DOHH2 (cell line): ENCODE measurements around the gene PARM1.
A peak's percentile ranks its signal among the peaks of the same experiment; 100 is the strongest.

Experiments
- H3F3A ChIP-seq: fragments of 200-600 bp; sonication (generic), shearing (Covaris generic); 2 replicates; pipeline ENCODE4 v1.6.0; 2016; ENCODE audit warnings: antibody characterized with exemption, mild to moderate bottlenecking; ENCODE audit not compliant: control insufficient read depth, insufficient read depth
- H3K27ac ChIP-seq: fragments of 200-600 bp; sonication (generic); 2 replicates; pipeline ENCODE4 v1.5.1; 2014; ENCODE audit warnings: low read depth, mild to moderate bottlenecking, low read length, moderate library complexity
- H3K27me3 ChIP-seq: fragments of 200-600 bp; sonication (generic); 2 replicates; pipeline ENCODE4 v1.6.1; 2014; ENCODE audit warnings: mild to moderate bottlenecking, low read length, mixed read lengths; ENCODE audit not compliant: control insufficient read depth
- H3K36me3 ChIP-seq: fragments of 200-600 bp; sonication (generic); 2 replicates; pipeline ENCODE4 v1.6.1; 2014; ENCODE audit warnings: mild to moderate bottlenecking, low read length, moderate library complexity, mixed read lengths; ENCODE audit not compliant: control insufficient read depth
- H3K4me1 ChIP-seq: fragments of 200-600 bp; sonication (generic); 2 replicates; pipeline ENCODE4 v1.6.1; 2014; ENCODE audit warnings: mild to moderate bottlenecking, low read length, mixed read lengths; ENCODE audit not compliant: control insufficient read depth
- H3K4me2 ChIP-seq: fragments of 200-600 bp; sonication (generic); 2 replicates; pipeline ENCODE4 v1.6.0; 2014; ENCODE audit warnings: mild to moderate bottlenecking, low read length, moderate library complexity
- H3K4me3 ChIP-seq: fragments of 200-600 bp; sonication (generic); 2 replicates; pipeline ENCODE4 v1.5.1; 2014; ENCODE audit warnings: mild to moderate bottlenecking, low read length, mixed read lengths
- H3K79me2 ChIP-seq: fragments of 200-600 bp; sonication (generic); 2 replicates; pipeline ENCODE4 v1.6.1; 2014; ENCODE audit warnings: mild to moderate bottlenecking, low read length, mixed read lengths; ENCODE audit not compliant: control insufficient read depth
- H3K9me2 ChIP-seq: fragments of 200-600 bp; sonication (generic); replicated peaks from 2 replicates; pipeline ENCODE4 v1.6.1; 2014; ENCODE audit warnings: mild to moderate bottlenecking, low read length, mixed read lengths; ENCODE audit not compliant: control insufficient read depth
- H3K9me3 ChIP-seq: fragments of 200-600 bp; sonication (generic); 2 replicates; pipeline ENCODE4 v1.6.1; 2014; ENCODE audit warnings: antibody characterized with exemption, low read length, mixed read lengths; ENCODE audit not compliant: control insufficient read depth, insufficient read depth
- H4K20me1 ChIP-seq: fragments of 200-600 bp; sonication (generic); 2 replicates; pipeline ENCODE4 v1.6.0; 2014; ENCODE audit warnings: low read depth, mild to moderate bottlenecking, antibody characterized with exemption, low read length, moderate library complexity; ENCODE audit not compliant: control insufficient read depth, insufficient read depth
- EZH2phosphoT487 ChIP-seq: fragments of 200-600 bp; sonication (generic); IDR thresholded peaks from 2 replicates; pipeline ENCODE4 v1.6.1; 2017; ENCODE audit warnings: borderline replicate concordance, mild to moderate bottlenecking, antibody characterized with exemption, low read length, moderate library complexity, mixed read lengths
- TF ChIP-seq, protein P1 (sequence below): fragments of 200-600 bp; sonication (generic); IDR thresholded peaks from one replicate; pipeline ENCODE4 v1.5.1; 2014; ENCODE audit warnings: antibody characterized with exemption, mild to moderate bottlenecking, low read depth, low read length; ENCODE audit not compliant: poor library complexity, severe bottlenecking

PARM1 gene

DNA sequence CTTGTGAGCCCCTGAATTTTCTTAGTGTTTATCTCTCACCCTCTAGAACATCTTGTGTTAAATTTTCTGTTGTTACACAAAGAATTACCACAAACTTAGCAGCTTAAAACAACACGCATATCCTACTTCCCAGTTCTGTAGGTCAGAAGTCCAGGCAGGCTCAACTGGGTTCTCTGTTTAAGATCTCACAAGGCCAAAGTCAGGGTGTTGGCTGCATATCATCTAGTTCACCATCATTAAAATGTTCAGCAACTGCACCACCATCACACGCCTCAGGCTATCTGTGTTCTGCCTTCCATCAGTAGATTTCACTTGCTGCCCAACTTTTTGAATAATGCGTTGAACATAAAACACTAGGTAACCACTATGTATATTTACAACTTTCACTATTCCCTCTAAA is 130.5 kb downstream of the PARM1 start:
- H3K79me2 ChIP-seq: no peaks in the 10 kb centered on the region
- no peak for TF ChIP-seq EZH2phosphoT487
- TF ChIP-seq, protein P1, sequence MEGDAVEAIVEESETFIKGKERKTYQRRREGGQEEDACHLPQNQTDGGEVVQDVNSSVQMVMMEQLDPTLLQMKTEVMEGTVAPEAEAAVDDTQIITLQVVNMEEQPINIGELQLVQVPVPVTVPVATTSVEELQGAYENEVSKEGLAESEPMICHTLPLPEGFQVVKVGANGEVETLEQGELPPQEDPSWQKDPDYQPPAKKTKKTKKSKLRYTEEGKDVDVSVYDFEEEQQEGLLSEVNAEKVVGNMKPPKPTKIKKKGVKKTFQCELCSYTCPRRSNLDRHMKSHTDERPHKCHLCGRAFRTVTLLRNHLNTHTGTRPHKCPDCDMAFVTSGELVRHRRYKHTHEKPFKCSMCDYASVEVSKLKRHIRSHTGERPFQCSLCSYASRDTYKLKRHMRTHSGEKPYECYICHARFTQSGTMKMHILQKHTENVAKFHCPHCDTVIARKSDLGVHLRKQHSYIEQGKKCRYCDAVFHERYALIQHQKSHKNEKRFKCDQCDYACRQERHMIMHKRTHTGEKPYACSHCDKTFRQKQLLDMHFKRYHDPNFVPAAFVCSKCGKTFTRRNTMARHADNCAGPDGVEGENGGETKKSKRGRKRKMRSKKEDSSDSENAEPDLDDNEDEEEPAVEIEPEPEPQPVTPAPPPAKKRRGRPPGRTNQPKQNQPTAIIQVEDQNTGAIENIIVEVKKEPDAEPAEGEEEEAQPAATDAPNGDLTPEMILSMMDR: no peak
- no peak overlapping the region for H3K27ac ChIP-seq
- no peaks in the 10 kb centered on the region for H3K36me3 ChIP-seq
- H4K20me1 ChIP-seq: no peaks in the 10 kb centered on the region
- no peaks in the 10 kb centered on the region for H3K9me2 ChIP-seq
- no peaks in the 10 kb centered on the region for H3F3A ChIP-seq
- no peaks in the 10 kb centered on the region for H3K27me3 ChIP-seq
- no peaks in the 10 kb centered on the region for H3K9me3 ChIP-seq
- H3K4me2 ChIP-seq: no peak overlapping the region
- H3K4me1 ChIP-seq: no peaks in the 10 kb centered on the region
- no peak overlapping the region for H3K4me3 ChIP-seq

DNA sequence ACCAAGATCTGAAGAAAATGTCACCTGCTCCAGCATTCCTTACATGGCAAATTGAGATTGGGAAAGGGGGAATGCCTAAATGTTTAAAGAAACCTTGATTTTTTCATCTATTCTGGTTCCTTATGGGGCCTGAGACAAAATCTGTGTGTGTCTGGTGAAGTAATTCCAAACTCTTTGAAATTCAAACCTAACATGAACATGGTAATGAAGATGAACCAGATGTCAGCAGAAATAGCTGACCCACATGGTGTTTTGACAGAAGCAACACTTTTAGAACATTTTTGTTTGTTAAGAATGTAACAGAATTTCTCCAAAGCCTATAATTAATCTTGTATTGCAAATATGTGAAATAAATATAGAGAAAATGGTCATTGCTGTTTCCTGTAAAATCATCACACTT is 133.0 kb downstream of the PARM1 start:
- H3K79me2 ChIP-seq: no peaks in the 10 kb centered on the region
- no peak overlapping the region for H3K4me3 ChIP-seq
- no peaks in the 10 kb centered on the region for H3K36me3 ChIP-seq
- TF ChIP-seq, protein P1: no peak
- TF ChIP-seq EZH2phosphoT487: no peak
- no peaks in the 10 kb centered on the region for H3K9me3 ChIP-seq
- no peak overlapping the region for H3K27ac ChIP-seq
- no peak overlapping the region for H3K4me2 ChIP-seq
- no peaks in the 10 kb centered on the region; the same call in 1 of the 2 replicates for H3K27me3 ChIP-seq
- no peaks in the 10 kb centered on the region for H4K20me1 ChIP-seq
- H3K4me1 ChIP-seq: peaks cover 8% of the 10 kb centered on the region
- no peaks in the 10 kb centered on the region for H3K9me2 ChIP-seq
- no peaks in the 10 kb centered on the region for H3F3A ChIP-seq

DNA sequence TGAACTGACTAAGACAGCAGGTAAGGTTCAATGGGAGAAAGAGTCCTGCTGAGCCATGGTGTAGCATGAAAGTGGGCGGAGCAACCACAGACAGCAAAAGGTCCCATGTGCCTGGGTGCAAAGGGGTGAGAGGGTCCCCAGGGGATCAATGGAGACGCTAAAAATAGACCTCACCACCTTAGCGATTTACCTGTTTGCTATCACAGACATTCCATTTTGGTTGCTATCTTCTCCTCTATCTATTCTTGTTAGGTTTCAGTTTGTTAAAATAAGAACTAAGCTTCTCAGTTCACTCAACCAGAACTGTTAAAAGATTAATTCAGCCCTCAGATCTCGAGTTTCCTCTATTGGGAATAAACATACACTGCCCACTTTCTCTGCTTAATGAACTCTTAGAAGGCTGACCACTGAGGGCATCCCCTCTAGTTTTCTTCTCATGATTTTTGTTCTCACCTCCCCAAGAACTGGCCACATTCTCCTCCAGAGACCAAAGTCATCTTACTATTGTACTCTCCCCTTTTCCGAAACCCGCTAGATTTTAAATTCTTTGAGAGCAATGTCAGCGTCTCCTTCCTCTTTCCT is 136.7 kb downstream of the PARM1 start:
- H4K20me1 ChIP-seq: no peaks in the 10 kb centered on the region
- peaks cover 8% of the 10 kb centered on the region for H3K4me1 ChIP-seq
- no peaks in the 10 kb centered on the region for H3K79me2 ChIP-seq
- H3K9me3 ChIP-seq: no peaks in the 10 kb centered on the region
- H3K27me3 ChIP-seq: no peaks in the 10 kb centered on the region; the same call in 1 of the 2 replicates
- H3K4me2 ChIP-seq: peak overlapping the region; percentile 33; the same call in 1 of the 2 replicates
- no peaks in the 10 kb centered on the region for H3F3A ChIP-seq
- H3K4me3 ChIP-seq: no peak overlapping the region
- no peak for TF ChIP-seq EZH2phosphoT487
- TF ChIP-seq, protein P1: no peak
- no peaks in the 10 kb centered on the region for H3K36me3 ChIP-seq
- H3K9me2 ChIP-seq: no peaks in the 10 kb centered on the region
- no peak overlapping the region for H3K27ac ChIP-seq

DNA sequence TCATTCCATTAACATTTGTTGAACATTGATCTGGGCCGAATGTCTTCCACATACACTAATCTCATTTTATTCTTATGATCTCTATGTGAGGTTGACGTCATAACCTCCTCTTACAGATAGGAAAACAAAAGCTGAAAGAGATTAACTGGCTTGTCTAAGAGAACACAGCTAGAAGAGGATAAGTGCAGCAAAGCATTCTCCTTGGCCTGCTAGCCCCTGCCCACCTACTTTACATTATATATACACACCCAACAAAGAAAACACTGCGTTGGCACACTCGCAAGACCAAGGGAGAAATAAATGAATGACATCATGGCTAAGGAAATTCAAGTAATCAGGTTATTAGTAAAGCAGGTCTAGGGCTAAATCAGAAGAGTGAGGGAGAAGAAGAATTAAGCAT is 138.4 kb downstream of the PARM1 start:
- no peak for TF ChIP-seq EZH2phosphoT487
- TF ChIP-seq, protein P1: no peak
- Histone ChIP-seq H3K36me3 (no peaks in the 10 kb centered on the region), H3K9me2 (no peaks in the 10 kb centered on the region), H3K4me1 (peaks cover 8% of the 10 kb centered on the region), H3K4me2 (no peak overlapping the region), H3K79me2 (no peaks in the 10 kb centered on the region), H3F3A (no peaks in the 10 kb centered on the region), H3K9me3 (no peaks in the 10 kb centered on the region), H4K20me1 (no peaks in the 10 kb centered on the region), H3K27me3 (no peaks in the 10 kb centered on the region; the same call in 1 of the 2 replicates), H3K4me3 (no peak overlapping the region), H3K27ac (no peak overlapping the region)
